ENCODE data around the gene SUGP2.
A peak's percentile ranks its signal among the peaks of the same experiment; 100 is the strongest.

The SUGP2 gene

GRCh38 chr19:19033426-19034203 lies at the start of gene SUGP2, which contains the start of gene ARMC6:
TSS of gene SUGP2 (minus strand) at chr19:19033517. CDS start at chr19:19031071, 2,446 bp downstream.
TSS of gene ARMC6 (plus strand) at chr19:19033603. CDS start at chr19:19034210, 607 bp downstream.
- DNase-seq, result peak; percentile 98

DNA sequence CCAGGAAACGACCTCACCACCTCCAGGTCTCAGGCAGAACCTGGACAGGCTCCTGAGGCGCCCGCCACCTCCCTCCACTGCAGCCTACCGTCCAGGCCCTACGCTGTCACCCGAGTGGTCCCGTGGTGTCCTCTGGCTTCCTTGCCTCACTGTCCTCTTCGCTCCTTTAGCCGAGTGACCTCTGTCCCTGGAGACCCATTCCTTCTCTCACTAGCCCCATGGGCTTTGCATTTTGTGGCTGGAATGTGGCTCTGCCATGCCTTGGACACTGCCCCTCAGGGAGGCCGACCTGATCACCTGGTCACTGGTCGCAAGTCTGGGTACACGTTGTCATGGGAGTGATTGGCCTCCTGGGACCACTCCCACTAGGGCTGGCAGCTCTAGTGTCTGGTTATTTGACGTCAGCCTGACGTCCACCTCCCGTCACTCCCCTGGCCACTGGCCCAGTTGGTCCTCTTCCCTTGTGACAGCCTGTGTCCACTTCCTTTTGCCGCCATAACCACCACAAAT lies 48.4 kb upstream of the SUGP2 start:
- no peak for DNase-seq

- no peak for DNase-seq
These were observed 46.3 kb upstream of the SUGP2 start for GRCh38 chr19:19079571-19079970.

DNA sequence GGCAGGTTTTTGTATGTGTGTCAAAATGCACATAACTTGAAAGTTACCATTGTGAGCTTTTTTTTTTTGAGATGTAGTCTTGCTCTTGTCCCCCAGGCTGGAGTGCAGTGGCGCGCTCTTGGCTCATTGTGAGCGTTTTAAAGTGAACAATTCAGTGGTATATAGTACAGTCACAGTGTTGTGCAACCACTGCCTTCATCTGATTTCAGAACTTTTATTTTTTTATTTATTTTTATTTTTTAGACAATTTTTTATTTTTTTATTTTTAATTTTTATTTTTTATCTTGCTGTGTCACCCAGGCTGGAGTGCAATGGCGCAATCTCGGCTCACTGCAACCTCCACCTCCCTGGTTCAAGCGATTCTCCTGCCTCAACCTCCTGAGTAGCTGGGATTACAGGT lies 45.5 kb upstream of the SUGP2 start:
- no peak for DNase-seq

DNA sequence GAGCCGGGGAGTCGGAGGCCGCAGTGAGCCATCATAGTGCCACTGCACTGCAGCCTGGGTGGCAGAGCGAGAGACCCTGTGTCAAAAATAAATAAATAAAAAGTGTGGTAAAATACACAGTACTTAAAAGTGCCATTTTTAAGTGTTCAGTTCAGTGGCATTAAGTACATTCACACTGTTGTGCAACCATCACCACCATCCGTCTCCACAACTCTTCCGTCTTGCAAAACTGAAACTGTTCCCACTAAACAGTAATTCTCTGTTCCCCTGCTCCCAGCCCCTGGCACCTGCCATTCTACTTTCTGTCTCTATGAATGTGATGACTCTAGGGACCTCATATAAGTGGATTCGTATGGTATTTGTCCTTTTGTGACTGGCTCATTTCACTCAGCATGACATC lies 43.8 kb upstream of the SUGP2 start:
- DNase-seq, result no peak

- no peak for DNase-seq
These were observed 43.2 kb upstream of the SUGP2 start for GRCh38 chr19:19076476-19076875.

DNA sequence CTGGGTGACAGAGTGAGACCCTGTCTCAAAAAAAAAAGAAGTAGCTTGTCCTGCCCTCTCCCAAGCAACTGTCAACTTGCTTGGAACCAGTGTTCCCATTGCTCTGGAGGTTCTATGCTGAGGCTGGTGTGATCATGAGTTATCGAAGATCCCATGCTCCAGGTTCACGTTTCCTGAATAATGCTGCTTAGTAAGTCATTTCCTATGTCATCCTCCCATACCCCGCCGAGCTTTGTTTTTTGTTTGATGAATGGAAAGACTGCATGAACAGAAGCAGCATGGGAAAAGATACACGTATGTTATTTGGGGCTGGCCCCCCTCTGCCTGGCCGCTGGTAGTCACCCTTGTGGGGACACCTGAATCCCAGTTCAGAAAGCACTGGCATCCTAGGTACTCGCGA lies 41.8 kb upstream of the SUGP2 start:
- DNase-seq, result no peak

- DNase-seq, result peak; percentile 96
These were observed 41.0 kb upstream of the SUGP2 start for GRCh38 chr19:19074196-19074882.

DNA sequence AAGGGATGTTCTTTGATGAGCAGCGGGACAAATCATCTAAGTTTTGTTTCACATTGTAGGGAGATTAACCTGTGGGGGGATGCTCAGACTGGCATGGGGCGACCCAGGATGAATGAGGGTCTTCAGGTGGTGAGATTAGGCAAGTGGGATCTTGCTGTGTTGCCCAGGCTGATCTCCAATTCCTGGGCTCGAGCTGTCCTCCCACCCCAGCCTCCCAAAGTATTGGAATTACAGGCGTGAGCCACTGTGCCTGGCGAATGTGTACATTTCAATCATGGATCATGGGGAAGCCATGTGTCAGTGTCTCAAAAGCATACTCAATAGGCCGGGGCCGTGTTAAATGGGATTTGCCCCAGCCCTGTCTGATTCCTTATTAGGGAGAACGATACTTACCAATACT lies 38.6 kb upstream of the SUGP2 start:
- no peak for DNase-seq

DNA sequence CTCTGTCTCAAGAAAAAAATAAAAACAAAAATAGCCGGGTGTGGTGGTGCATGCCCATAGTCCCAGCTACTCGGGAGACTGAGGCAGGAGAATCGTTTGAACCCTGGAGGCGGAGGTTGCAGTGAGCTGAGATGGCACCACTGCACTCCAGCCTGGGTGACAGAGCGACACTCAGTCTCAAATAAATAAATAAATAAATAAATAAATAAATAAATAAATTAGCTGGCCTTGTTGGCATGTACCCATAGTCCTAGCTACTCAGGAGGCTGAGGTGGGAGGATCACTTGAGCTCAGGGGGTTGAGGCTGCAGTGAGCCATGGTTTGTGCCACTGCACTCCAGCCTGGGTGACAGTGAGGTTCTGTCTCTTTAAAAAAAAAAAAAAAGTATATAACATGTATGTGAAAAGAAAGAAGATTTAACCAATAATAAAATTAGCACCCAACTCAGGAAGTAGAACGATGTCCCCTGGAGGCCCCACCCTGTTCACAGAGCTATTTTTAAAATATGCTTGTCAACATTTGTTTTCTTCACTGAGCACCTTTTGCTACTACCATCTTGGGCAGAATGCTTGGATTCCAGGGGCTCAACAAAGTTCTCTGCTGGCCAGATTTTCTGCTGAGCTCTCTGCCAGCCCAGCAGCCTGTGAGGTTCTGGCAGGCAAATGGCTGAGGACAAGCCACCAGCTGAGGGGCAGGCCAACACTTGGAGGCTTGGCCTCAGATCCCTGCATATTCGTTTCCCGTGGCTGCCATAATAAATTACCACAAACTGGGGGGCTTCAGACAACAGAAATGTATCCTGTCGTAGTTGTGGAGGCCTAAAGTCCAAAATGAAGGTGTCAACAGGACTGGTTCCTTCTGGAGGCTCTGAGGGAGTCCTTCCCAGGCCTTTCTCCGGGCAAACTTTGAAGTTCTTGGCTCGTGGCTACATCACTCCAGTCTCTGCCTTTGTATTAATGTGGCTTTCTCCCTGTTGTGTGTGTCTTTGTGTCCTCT lies 35.6 kb upstream of the SUGP2 start:
- DNase-seq, result no peak

DNA sequence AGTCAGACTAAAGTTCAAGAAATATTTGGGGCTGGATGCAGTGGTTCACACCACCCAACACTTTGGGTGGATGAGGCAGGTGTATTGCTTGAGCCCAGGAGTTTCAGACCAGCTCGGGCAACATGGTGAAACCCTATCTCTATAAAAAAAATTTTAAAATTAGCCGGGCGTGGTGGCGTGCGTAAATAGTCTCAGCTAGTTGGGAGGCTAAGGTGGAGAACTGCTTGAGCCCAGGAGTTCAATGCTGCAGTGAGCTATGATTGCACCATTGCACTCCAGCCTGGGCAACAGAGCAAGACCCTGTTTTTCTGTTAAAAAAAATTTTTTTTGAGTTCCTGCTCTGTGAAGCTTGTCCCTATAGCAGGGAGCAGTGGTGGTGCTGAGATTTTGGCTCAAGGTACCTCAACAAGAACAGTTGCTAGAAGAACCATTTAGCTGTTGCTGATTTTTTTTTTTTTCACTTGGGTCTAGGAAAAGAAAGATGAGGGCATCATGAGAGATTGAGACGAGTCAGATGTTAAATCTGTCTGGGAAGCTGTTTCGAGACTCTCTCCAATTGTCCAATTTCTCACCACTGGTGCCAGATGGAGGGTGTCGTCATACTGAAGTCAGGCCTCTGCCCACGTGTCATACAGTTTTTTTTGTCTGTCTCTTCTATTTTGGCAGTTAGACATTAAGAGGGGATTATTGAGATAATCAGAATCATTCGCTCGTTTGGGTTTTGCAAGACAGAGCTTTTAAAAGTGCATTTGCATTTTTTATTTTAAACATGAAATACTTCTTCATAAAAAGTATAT lies 34.2 kb upstream of the SUGP2 start:
- DNase-seq, result no peak

GRCh38 chr19:19064811-19065745 lies 31.8 kb upstream of the SUGP2 start:
- DNase-seq, result peak; percentile 80

- peak; percentile 92 for DNase-seq
These were observed 30.9 kb upstream of the SUGP2 start for GRCh38 chr19:19064098-19064722.

- DNase-seq, result peak; percentile 100
These were observed 30.1 kb upstream of the SUGP2 start, which contains the start of gene SLC25A42 for GRCh38 chr19:19063183-19064097. TSS of gene SLC25A42 (plus strand) at chr19:19063994. CDS start at chr19:19096125, 32,131 bp downstream.

GRCh38 chr19:19062454-19063182 lies 29.3 kb upstream of the SUGP2 start:
- DNase-seq, result peak; percentile 73

GRCh38 chr19:19061506-19061905 lies 28.2 kb upstream of the SUGP2 start:
- no peak for DNase-seq

- no peak for DNase-seq
These were observed 26.7 kb upstream of the SUGP2 start for GRCh38 chr19:19059837-19060611.
